GM21526 (cell line): ENCODE data around the gene DENND2D.

Experiments used
- ATAC-seq: cut with Tn5 transposase; IDR thresholded peaks from one replicate; pipeline ENCODE4 v1.9.1; 2021; ENCODE audit warnings: moderate library complexity; ENCODE audit not compliant: unreplicated experiment, low FRiP score

DENND2D gene, protein sequence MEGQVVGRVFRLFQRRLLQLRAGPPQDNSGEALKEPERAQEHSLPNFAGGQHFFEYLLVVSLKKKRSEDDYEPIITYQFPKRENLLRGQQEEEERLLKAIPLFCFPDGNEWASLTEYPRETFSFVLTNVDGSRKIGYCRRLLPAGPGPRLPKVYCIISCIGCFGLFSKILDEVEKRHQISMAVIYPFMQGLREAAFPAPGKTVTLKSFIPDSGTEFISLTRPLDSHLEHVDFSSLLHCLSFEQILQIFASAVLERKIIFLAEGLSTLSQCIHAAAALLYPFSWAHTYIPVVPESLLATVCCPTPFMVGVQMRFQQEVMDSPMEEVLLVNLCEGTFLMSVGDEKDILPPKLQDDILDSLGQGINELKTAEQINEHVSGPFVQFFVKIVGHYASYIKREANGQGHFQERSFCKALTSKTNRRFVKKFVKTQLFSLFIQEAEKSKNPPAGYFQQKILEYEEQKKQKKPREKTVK

DNA sequence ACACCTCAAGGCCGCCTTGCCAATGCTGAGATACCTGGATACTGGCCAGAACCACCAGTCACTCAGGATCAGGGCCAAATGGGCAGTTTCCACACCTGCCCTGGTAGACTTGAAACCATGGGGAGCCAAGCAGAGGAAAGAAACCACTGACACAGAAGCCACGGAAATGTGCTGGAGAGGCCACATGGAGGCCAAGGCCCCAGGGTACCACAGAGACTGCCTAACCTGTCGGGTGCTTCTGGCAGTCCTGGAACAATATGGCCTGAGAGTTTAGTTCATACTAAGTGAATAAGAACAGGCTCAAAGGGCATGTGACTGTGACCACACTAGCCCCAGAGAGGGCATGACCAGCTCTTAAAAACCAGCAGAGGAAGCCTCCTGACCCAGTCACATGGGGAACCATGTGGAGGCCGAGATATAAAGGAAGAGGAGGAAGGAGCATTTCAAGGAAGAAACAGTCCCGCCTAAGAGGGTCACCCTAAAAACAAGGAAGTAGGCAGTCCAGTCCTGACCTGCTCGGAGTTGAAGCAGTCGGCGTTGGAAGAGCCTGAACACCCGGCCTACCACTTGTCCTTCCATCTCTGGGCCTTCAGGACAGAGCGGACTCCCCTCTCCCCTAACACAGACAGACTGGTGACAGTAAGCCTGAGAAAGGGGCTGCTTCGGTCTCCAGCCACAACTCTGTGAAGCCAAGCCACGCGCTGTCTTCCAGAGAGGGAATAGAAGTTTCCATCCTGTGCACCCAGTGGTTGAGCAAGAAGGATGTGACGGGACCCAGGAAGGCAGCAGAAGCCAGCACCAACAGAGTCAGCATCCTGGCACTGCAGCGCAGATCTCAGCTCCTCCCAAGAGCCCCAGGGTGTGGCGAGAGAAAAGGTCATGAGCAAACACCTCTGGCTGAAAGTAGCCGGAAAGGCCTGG is at the start of gene DENND2D:
Gene DENND2D (minus strand): TSS at position 766 of the 921 bp plus-strand sequence. CDS start 187 bp downstream, at position 579.
- ATAC-seq: no peak

DNA sequence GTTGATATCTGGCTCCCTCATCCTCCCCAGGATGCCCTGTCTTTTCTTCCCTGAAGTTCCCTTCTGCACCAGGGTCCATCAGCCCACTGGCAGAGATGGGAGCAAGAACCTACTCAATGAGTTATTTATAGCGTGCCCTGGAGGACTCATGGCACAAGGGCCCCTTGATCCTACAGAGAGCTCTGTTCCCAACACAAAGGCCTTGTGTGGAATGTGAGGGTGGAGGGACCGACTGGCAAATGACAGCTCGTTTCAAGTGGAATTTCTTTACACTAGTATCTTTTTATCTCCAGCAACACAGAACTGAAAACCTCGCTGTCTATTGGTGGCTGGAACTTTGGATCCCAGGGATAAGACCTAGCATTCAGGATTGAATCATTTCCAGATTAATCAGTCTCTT is 49.5 kb upstream of the DENND2D start:
- no peak for ATAC-seq

DNA sequence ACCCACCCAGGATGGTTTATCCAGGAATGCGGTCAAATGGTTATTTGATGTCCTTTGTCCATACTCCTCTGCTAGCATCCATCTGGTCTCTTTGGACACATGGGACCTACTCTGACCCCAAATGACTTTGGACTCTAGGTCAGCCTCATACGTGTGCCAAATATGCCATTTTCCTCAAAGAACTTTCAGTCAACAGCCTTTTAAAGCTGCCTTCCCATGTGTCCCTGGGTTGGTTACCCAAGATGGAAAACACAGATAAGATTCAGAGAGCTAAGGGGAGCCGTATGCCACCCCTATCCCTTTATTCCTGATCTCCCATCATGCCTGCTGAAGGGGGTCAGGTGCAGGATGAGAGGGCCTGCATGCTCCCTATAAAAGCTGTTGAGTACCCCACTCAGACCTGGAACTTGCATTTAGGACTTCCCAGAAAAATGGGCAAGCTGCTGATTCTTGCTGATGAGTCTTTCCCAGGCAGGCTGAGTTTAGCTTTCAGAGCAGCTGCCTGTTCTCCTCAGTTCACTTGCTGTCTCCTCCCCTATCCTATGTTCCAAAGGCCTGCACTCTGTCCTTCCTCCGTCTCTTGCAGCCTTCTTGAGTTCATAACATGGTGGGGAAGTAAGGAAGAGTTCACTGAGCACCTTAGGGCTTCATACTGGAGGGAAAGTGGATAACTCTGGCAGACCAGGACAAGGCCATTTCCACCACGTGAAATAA is 46.8 kb upstream of the DENND2D start:
- ATAC-seq: no peak

DNA sequence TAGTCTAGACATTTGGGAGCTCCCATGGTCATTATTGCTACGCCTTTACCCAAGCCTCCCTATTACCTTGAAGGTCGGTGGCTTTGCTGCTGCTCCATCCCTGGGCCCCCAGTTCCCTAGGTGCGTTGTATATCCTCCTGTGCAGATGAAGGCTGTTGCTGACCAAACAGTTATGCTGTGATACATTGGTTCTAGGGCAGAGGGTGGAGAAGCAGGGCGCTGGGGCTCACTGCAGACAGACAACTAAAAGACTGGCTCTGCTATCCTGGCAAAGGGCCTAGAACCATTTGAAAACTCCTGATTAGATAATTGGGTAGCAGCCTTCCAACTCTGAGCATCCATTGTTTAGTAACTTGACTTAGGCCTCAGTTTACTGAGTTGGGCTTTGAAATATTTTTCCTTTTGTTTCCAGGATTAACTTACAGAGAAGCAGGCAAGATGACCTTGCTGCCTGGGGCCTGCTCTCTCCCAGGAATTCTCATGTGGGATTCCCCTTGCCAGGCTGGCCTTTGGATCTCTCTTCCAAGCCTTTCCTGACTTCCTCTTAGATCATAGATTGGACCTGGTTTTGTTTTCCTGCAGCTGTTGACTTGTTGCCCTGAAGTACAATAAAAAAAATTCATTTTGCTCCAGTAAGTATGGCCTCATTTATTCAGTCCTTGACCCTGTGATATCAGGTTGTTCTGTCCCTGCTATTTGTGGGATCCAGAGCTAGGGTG is 42.5 kb upstream of the DENND2D start:
- ATAC-seq: no peak

DNA sequence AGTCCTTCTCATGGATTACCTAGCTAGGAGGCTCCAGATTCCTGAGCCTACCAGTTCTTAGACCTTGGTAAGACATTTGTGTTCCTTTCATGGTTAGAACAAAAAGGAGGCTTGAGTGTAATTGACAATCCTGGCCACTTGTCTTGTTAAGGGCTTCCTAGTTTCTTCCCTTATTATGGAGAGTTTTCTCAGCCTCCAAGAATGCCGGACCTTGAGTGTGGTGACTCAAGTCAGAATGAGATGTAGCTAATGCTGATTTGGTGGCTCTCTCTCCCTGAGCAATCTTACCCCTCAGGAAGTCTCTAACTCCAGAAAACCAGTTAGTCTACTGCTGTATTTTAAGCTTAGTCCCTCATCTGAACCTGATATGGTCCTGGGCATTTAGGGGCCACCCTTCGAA is 41.4 kb upstream of the DENND2D start:
- ATAC-seq: no peak

DNA sequence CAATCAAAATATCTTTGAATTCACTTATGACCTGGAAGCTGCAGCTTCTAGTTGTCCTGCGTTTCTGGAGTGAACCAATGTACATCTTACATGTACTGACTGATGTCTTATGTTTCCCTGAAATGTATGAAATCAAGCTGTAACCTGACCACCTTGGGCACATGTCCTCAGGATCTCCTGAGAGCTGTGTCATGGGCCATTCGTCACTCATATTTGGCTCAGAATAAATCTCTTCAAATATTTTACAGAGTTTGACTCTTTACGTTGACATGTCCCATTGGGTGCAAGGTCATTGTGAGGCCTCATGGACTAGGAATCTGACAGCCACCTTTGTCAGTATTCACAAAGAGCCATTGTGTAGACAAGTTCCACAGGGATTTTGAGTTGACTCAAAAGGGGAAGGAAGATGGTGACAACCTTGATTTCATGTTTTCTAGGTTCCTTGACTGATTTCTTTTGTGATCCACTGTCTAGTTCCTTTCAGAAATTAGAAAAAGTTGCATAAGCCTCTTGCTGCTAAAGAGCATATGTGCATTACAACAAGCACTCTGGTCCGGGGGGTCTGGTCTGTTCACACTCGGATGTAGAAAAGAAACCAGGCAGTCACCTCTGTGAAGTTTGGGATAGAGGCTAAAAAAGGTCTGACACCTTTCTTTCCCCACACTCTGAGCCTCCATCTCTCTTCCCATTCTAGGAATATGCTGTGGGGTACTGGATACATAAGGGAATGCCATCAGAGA is 37.8 kb upstream of the DENND2D start:
- ATAC-seq: no peak

DNA sequence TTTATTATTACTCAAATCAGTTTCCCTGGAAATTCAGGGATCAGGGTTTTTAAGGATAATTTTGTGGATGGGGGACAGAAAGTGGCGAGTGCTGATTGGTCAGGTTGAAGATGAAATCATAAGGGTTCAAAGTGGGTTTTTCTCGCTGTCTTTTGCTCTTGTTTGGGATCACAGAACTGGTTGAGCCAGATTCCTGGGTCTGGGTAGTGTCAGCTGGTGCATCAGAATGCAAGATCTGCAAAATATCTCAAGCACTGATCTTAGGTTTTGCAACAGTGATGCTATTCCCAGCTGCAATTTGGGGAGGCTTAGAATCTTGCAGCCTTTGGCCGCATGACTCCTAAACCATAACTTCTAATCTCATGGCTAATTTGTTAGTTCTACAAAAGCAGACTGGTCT is 36.4 kb upstream of the DENND2D start:
- no peak for ATAC-seq

DNA sequence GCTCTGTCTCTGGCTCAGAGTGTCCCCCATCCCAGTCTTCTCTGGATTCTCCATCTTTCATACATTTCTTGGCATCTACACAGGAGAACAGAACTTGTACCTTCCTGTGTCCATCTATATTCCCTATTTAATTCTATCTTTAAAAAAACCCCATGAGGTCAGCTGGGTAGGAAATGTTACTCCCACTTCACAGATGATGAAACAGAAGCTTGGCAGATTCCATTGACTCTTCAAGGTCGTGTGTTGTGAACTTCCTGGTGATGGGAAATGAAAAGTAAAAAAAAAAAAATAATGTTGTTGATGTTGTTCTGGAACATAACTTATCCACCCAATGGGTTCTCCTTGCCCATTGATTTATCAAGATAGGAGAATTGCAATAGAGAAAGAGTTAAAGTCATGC is 35.9 kb upstream of the DENND2D start:
- ATAC-seq: no peak

DNA sequence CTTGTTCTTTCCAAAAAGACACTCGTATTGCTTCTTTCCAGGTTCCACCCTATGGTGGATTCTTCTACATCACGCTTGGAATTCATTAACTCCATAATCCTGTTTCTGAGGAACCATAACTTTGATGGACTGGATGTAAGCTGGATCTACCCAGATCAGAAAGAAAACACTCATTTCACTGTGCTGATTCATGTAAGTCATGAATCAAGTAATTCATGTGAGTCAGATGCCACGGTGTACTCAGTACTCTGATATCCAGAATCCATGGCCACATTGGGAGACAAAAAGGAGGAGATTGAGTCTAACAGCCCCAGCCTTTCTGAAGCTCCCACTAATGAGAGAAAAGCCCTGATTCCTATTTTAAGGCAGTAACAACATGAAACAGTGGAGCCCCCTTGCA is 34.4 kb upstream of the DENND2D start:
- ATAC-seq: no peak

DNA sequence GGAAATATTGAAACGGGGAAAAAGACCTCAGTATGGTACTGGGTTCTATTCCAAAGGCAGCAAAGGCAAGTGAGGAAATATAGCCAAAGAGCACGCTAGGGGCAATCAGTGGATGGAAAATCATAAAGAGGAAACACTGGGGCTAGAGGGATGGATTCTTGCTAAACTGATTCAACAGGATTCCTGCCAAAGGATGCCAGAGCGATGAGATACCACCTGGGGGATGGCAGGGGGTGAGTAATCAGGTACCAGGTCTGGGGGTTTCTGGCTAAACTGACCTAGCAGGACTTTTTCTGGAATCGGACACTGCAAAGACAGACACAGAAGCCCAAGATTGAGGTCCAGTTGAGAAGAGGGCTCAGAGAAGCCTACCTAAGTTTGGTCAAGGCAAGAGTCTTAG is 33.8 kb upstream of the DENND2D start:
- ATAC-seq: no peak

DNA sequence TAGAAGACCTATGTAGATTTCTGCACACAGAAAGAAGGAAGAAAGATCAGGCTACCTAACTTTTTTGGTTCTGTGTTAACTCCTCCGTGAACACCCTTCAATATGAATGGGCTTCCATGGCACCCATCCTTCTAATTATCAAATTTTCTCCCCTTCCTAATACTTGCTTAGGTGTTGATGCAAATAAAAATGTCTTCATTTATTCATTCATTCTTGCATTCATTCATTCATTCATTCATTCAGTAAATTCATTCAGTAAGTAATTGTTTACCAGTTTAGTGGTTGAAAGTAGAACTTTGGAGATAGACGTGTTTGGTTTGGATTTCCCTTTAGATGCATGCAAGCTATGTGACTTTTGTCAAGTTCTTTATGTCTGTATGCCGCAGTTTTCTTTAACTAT is 31.7 kb upstream of the DENND2D start:
- no peak for ATAC-seq

DNA sequence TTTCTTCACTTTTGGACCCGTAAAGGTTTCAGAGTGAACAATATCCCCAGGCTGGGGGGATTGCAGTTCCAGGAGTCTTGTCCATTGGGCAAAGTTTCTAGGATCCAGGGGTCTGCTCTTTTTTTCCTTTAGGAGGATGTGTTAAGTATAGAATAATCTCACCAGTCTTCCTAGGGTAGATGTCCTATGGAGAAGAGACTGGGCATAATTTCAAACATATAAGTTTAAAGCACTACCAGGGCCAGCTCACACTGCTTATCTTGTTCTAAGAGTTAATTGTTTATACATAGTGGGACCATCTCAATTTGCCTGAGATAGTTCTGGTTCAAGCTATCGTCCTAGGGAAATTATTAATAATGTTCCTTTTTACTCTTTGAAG is 28.3 kb upstream of the DENND2D start:
- ATAC-seq: no peak

DNA sequence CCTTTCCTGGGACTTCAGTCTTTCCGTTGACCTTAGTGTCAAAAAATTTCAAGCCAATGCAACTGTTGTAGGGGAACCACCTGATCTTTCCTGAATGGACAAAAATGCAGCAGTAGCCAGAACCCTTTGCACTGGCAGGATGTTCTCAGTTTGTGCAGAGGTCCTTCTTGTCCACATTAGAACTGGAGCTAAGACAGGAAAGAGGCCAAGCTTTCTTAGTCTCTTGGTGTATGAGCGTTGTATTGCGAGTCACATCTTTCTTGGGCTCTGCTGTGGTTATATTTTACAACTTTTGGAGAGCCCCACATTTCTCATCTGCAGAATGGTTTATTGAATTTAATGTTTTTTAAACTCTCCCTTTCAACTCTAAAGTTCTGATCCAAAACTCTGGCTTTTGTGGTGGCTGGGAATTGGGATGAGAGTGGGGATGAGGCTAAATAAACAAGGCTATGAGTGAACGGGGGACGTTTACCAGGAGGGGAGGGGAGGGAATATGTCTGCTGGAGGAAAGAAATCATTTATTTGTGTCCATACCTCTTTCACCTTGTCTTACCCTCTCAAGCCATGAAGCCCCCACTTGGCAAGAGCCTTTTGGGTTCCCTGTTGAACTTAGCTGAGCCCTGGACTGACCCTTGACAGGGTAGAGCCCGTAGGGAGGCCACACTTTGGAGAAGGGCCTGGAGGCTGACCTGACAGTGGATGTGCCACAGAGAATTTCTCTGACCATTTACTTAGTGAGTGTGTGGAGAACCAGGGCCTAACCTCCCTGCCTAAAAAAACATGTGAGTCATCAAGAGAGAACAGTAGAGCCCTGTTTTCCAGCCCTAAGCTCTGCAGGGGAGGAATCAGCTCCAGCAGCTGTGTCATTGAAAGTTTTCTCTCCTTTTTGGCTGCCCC is 27.7 kb upstream of the DENND2D start:
- ATAC-seq: no peak

DNA sequence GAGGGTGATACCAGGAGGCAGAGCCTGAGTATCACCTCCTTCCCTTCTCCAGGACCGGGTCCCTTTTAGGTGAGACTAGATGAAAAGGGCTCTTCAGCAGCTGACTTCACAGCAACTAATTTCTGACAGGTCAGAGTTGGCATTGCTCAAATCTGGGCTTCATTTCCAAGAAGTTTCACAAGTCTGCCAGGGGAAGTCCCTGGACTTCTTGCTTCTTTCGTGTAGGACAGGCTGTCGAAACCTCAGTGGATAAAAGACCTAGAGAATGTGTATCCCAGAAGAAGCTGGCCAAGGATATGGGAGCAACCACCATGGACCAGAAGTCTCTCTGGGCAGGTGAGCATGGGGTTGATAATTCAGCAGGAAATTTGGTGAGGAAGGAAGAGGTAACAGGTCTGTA is 27.0 kb upstream of the DENND2D start, which contains the start of gene CHI3L2:
Gene CHI3L2 (plus strand): TSS at position 280 of the 400 bp plus-strand sequence. CDS start 17 bp downstream, at position 297.
- no peak for ATAC-seq

DNA sequence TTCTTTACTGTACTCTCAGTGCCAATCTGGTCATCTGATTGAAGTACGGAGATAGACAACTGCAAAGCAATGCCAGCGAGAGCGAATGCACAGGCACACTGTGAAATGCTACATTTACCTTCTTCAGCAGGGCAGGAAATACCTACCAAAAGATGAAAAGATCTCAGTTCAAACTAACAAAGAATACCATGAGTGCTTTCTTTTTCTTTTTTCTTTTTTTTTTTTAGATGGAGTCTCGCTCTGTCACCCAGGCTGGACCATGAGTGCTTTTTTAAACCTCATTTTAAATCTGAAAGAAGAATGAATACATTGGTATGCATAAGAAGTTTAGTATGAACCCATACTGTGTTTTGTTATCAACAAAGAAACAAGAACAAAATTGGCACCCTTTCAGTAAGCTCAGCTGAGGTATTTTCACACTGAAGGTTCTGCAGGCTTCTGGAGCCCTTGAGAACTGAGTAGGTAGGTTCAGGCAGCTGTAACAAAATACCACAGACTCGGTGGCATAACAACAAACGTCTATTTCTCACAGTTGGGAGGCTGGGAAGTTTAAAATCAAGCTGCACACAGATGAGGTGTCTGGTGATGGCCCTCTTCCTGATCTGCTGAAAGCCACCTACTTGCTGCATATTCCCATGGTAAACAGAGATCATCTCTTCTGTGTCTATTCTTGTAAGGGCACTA is 25.4 kb upstream of the DENND2D start:
- ATAC-seq: no peak

DNA sequence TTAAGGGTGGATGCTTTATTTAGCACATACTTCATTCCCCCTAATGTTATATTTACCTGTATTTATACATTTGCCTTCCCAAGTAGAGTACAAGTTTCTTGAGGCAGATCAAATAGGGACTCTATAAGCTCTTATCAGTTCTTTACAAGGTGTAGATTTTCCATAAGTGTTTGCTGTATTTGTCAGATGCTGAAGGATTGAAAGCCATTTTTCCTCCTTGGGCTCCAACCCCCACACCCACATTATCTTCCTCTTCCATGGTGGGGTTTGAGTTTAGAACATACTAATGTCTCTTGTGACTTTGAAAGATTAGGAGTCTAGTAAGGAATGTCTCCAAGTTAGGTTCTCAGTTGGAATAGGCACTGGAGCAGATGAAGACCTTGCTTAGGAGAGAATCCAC is 24.6 kb upstream of the DENND2D start:
- ATAC-seq: no peak

DNA sequence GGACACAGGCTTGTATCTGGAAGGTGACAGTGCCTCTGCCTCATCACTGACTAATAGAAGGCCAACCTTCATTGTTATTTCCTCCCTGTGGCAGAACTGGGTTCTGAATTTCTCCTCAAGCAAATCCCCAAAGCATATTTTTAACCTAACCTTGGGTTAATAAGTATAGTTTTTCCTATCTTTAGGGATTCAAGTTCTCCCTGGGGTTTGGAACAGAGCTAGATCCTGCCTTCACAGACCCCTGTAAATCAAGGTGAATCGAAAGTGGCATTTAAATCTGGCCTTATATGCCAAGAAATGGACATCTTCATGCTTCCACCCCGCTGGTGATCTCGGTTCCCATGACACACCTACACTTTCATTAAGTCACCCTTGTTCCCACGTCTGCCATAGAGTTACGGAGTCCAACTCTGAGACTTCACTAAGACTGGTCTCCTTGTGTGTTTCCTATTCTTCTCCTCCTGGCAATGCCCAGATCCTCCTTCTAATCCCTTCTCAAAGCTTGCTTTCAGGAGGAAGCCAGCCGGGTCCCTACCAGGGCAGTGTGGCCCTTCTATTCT is 22.8 kb upstream of the DENND2D start:
- ATAC-seq: no peak
